Neural cell (in vitro differentiated cells): ENCODE results near the gene PAEP. TPM values are rescaled to one million over a fixed set of nuclear protein-coding genes. Genes with fewer than 3 reads are reported as not detected.

Experiments
- H2AFZ ChIP-seq: fragments of 200-600, 300-800 bp; sonication (generic), shearing (Covaris generic); 2 replicates; pipeline ENCODE4 v1.6.0; 2014; ENCODE audit warnings: low read depth, mild to moderate bottlenecking, antibody characterized with exemption, low read length, moderate library complexity
- H3F3A ChIP-seq: fragments of 200-600 bp; shearing (Covaris generic); 2 replicates; pipeline ENCODE4 v1.6.1; 2016; ENCODE audit warnings: mild to moderate bottlenecking, moderate library complexity, mixed read lengths, antibody characterized with exemption, low read length; ENCODE audit not compliant: insufficient read depth, poor library complexity, severe bottlenecking
- H3K27ac ChIP-seq: fragments of 200-600, 300-800 bp; sonication (generic), shearing (Covaris generic); 2 replicates; pipeline ENCODE4 v1.5.1; 2014; ENCODE audit warnings: mild to moderate bottlenecking, low read length, moderate library complexity
- H3K27me3 ChIP-seq: fragments of 300-800, 200-600 bp; sonication (generic), shearing (Covaris generic); 2 replicates; pipeline ENCODE4 v1.6.0; 2014; ENCODE audit warnings: mild to moderate bottlenecking, low read depth, low read length, moderate library complexity; ENCODE audit not compliant: insufficient read depth
- H3K36me3 ChIP-seq: fragments of 300-800, 200-600 bp; sonication (generic), shearing (Covaris generic); 2 replicates; pipeline ENCODE4 v1.5.1; 2014; ENCODE audit warnings: mild to moderate bottlenecking, antibody characterized with exemption, low read length, moderate library complexity; ENCODE audit not compliant: insufficient read depth
- H3K4me2 ChIP-seq: fragments of 300-800, 200-600 bp; sonication (generic), shearing (Covaris generic); 2 replicates; pipeline ENCODE4 v1.6.0; 2014; ENCODE audit warnings: mild to moderate bottlenecking, low read length
- H3K4me3 ChIP-seq: fragments of 300-800, 200-600 bp; sonication (generic), shearing (Covaris generic); 2 replicates; pipeline ENCODE4 v1.5.1; 2014; ENCODE audit warnings: mild to moderate bottlenecking, low read length, moderate library complexity
- H3K79me2 ChIP-seq: fragments of 200-600 bp; shearing (Covaris generic); replicated peaks from 2 replicates; pipeline ENCODE4 v1.6.0; 2014; ENCODE audit warnings: mild to moderate bottlenecking, low read length, moderate library complexity; ENCODE audit not compliant: insufficient read depth
- H3K9ac ChIP-seq: fragments of 300-800, 200-600 bp; sonication (generic), shearing (Covaris generic); 2 replicates; pipeline ENCODE4 v1.6.1; 2016; ENCODE audit warnings: mild to moderate bottlenecking, low read length, mixed read lengths
- H3K9me2 ChIP-seq: fragments of 200-600 bp; shearing (Covaris generic); 2 replicates; pipeline ENCODE4 v1.6.1; 2016; ENCODE audit warnings: mild to moderate bottlenecking, low read length, mixed read lengths; ENCODE audit not compliant: insufficient read depth
- H3K9me3 ChIP-seq: fragments of 200-600, 300-800 bp; sonication (generic), shearing (Covaris generic); 2 replicates; pipeline ENCODE4 v1.6.1; 2016; ENCODE audit warnings: mild to moderate bottlenecking, mixed run types, low read length, moderate library complexity, mixed read lengths
- H4K20me1 ChIP-seq: fragments of 200-600 bp; shearing (Covaris generic); 2 replicates; pipeline ENCODE4 v1.6.1; 2016; ENCODE audit warnings: mild to moderate bottlenecking, mixed run types; ENCODE audit not compliant: insufficient read depth
- MXI1 ChIP-seq: fragments of 450-650 bp; conservative IDR thresholded peaks from 2 replicates; pipeline ENCODE4 v1.6.1; 2014; ENCODE audit warnings: antibody characterized with exemption, mild to moderate bottlenecking; ENCODE audit not compliant: poor library complexity, severe bottlenecking
- POLR2AphosphoS5 ChIP-seq: IDR thresholded peaks from 2 replicates; pipeline ENCODE4 v1.6.1; 2012
- RAD21 ChIP-seq: fragments of 450-650 bp; conservative IDR thresholded peaks from 2 replicates; pipeline ENCODE4 v1.6.1; 2014; ENCODE audit warnings: antibody characterized with exemption, mild to moderate bottlenecking, moderate library complexity
- polyA plus RNA-seq: library from polyadenylated mRNA; depleted of rRNA; stranded (reverse); fragments of >200 nt; gene quantifications from 2 replicates; pipeline ENCODE4 v1.2.3, GENCODE V29; 2014
- TF ChIP-seq, protein P1 (sequence below): IDR thresholded peaks from 2 replicates; pipeline ENCODE4 v1.6.1; 2012; ENCODE audit warnings: borderline replicate concordance
- TF ChIP-seq, protein P2 (sequence below): fragments of 450-650 bp; IDR thresholded peaks from 2 replicates; pipeline ENCODE4 v1.5.1; 2014; ENCODE audit warnings: antibody characterized with exemption, mild to moderate bottlenecking, moderate library complexity; ENCODE audit not compliant: poor library complexity, severe bottlenecking

The PAEP gene
- polyA plus RNA-seq, 1 donor from 2014 or later, result not detected

DNA sequence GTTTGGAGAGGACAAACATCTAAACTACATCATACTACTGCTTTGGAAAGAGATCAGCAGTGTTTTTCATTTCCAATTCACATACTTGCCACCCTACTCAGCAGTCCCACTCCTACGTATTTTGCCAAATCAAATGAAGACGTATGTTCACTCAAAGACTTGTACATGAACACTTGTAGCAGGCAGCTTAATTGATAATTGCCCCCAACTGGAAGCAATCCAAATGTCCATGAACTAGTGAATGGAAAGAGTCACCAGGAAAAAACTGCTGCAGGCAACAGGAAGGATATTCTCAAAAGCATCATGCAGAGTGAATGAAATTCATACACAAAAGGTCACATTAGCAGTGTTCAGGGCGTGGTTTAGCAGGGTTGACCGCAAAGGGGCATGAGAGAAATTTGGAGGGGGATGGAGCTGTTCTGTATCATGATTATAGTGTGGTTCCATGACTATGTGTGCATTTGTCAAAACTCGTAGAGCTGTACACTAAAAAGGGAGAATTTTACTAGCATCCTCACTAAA, 38.8 kb downstream of the PAEP start:
- no peaks in the 10 kb centered on the region for H3F3A ChIP-seq
- no peak overlapping the region for H2AFZ ChIP-seq
- no peaks in the 10 kb centered on the region for H3K79me2 ChIP-seq
- H4K20me1 ChIP-seq, result no peaks in the 10 kb centered on the region
- no peaks in the 10 kb centered on the region for H3K36me3 ChIP-seq
- no peaks in the 10 kb centered on the region for H3K27me3 ChIP-seq
- H3K9ac ChIP-seq, result no peak overlapping the region
- H3K4me2 ChIP-seq, result no peak overlapping the region
- no peak overlapping the region for H3K4me3 ChIP-seq
- no peak overlapping the region for H3K27ac ChIP-seq
- TF ChIP-seq MXI1 (no peak), POLR2AphosphoS5 (no peak), RAD21 (no peak)
- TF ChIP-seq, protein P1, sequence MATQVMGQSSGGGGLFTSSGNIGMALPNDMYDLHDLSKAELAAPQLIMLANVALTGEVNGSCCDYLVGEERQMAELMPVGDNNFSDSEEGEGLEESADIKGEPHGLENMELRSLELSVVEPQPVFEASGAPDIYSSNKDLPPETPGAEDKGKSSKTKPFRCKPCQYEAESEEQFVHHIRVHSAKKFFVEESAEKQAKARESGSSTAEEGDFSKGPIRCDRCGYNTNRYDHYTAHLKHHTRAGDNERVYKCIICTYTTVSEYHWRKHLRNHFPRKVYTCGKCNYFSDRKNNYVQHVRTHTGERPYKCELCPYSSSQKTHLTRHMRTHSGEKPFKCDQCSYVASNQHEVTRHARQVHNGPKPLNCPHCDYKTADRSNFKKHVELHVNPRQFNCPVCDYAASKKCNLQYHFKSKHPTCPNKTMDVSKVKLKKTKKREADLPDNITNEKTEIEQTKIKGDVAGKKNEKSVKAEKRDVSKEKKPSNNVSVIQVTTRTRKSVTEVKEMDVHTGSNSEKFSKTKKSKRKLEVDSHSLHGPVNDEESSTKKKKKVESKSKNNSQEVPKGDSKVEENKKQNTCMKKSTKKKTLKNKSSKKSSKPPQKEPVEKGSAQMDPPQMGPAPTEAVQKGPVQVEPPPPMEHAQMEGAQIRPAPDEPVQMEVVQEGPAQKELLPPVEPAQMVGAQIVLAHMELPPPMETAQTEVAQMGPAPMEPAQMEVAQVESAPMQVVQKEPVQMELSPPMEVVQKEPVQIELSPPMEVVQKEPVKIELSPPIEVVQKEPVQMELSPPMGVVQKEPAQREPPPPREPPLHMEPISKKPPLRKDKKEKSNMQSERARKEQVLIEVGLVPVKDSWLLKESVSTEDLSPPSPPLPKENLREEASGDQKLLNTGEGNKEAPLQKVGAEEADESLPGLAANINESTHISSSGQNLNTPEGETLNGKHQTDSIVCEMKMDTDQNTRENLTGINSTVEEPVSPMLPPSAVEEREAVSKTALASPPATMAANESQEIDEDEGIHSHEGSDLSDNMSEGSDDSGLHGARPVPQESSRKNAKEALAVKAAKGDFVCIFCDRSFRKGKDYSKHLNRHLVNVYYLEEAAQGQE, result no peak
- H3K9me3 ChIP-seq, result peaks cover 2% of the 10 kb centered on the region
- H3K9me2 ChIP-seq, result no peaks in the 10 kb centered on the region

DNA sequence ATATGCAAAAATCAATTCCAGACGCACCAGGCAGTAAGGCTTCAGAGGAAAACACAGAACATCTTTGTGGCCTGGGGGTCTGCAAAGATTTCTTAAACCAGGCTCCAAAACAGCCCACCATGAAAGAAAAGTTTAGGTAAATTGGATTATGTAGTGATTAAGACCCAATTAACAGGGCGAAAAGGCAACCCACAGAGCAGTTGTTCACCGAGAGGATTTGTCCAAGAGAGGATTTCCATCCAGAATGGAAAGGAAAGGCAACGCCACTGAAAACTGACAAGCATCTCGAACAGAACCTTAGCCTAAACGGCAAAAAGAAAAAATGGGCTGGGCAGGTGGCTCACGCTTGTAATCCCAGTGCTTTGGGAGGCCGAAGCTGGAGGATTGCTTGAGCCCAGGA, 40.4 kb downstream of the PAEP start:
- Histone ChIP-seq H3F3A (no peaks in the 10 kb centered on the region), H3K4me2 (no peak overlapping the region), H3K4me3 (no peak overlapping the region), H4K20me1 (no peaks in the 10 kb centered on the region), H3K27me3 (no peaks in the 10 kb centered on the region), H3K9me2 (no peaks in the 10 kb centered on the region), H2AFZ (no peak overlapping the region), H3K9me3 (no peaks in the 10 kb centered on the region), H3K27ac (no peak overlapping the region), H3K36me3 (no peaks in the 10 kb centered on the region), H3K79me2 (no peaks in the 10 kb centered on the region), H3K9ac (no peak overlapping the region)
- TF ChIP-seq, protein P1, result no peak
- TF ChIP-seq, protein P2, sequence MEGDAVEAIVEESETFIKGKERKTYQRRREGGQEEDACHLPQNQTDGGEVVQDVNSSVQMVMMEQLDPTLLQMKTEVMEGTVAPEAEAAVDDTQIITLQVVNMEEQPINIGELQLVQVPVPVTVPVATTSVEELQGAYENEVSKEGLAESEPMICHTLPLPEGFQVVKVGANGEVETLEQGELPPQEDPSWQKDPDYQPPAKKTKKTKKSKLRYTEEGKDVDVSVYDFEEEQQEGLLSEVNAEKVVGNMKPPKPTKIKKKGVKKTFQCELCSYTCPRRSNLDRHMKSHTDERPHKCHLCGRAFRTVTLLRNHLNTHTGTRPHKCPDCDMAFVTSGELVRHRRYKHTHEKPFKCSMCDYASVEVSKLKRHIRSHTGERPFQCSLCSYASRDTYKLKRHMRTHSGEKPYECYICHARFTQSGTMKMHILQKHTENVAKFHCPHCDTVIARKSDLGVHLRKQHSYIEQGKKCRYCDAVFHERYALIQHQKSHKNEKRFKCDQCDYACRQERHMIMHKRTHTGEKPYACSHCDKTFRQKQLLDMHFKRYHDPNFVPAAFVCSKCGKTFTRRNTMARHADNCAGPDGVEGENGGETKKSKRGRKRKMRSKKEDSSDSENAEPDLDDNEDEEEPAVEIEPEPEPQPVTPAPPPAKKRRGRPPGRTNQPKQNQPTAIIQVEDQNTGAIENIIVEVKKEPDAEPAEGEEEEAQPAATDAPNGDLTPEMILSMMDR, result no peak
- no peak for TF ChIP-seq MXI1
